OCI-LY3 (cell line): ENCODE data around the gene DNTTIP2.

Experiments
- H2AFZ ChIP-seq: fragments of 200-600, 300-600 bp; shearing (Covaris generic); 2 replicates; pipeline ENCODE4 v1.6.0; 2014; ENCODE audit warnings: antibody characterized with exemption, low read depth, low read length
- H3K27ac ChIP-seq: fragments of 200-600, 300-600 bp; sonication (generic); 2 replicates; pipeline ENCODE4 v1.5.1; 2014; ENCODE audit warnings: mild to moderate bottlenecking, low read length, moderate library complexity, mixed read lengths
- H3K27me3 ChIP-seq: fragments of 200-600, 300-600 bp; sonication (generic); 2 replicates; pipeline ENCODE4 v1.6.1; 2014; ENCODE audit warnings: low read depth, low read length, mixed read lengths
- H3K36me3 ChIP-seq: fragments of 200-600, 300-600 bp; sonication (generic); replicated peaks from 2 replicates; pipeline ENCODE3; 2014; ENCODE audit warnings: low read depth, low read length, mixed read lengths
- H3K4me1 ChIP-seq: fragments of 300-600, 200-600 bp; sonication (generic); 2 replicates; pipeline ENCODE4 v1.6.1; 2014; ENCODE audit warnings: low read length, mixed read lengths
- H3K4me2 ChIP-seq: fragments of 200-600, 300-600 bp; sonication (generic); 2 replicates; pipeline ENCODE4 v1.6.1; 2014; ENCODE audit warnings: low read length, mixed read lengths
- H3K4me3 ChIP-seq: fragments of 300-600, 200-600 bp; sonication (generic); 2 replicates; pipeline ENCODE4 v1.5.1; 2014; ENCODE audit warnings: antibody characterized with exemption, mild to moderate bottlenecking, low read length, moderate library complexity
- H3K79me2 ChIP-seq: fragments of 300-600, 200-600 bp; shearing (Covaris generic); 2 replicates; pipeline ENCODE4 v1.6.1; 2014; ENCODE audit warnings: mild to moderate bottlenecking, low read length, mixed read lengths
- H3K9ac ChIP-seq: fragments of 300-600, 200-600 bp; shearing (Covaris generic); 2 replicates; pipeline ENCODE4 v1.6.0; 2014; ENCODE audit warnings: mild to moderate bottlenecking, low read length, moderate library complexity
- H3K9me3 ChIP-seq: fragments of 200-600, 300-600 bp; shearing (Covaris generic); 2 replicates; pipeline ENCODE4 v1.6.1; 2014; ENCODE audit warnings: low read length, mixed read lengths; ENCODE audit not compliant: insufficient read depth
- H4K20me1 ChIP-seq: fragments of 200-600, 300-600 bp; sonication (generic); 2 replicates; pipeline ENCODE4 v1.6.1; 2016; ENCODE audit warnings: low read length, mixed read lengths; ENCODE audit not compliant: insufficient read depth
- EZH2phosphoT487 ChIP-seq: fragments of 200-600 bp; shearing (Covaris generic); IDR thresholded peaks from 2 replicates; pipeline ENCODE4 v1.6.1; 2018; ENCODE audit warnings: antibody characterized with exemption, mixed run types, low read depth
- TF ChIP-seq, protein P1 (sequence below): fragments of 200-600, 300-600 bp; sonication (generic); IDR thresholded peaks from 2 replicates; pipeline ENCODE4 v1.5.1; 2014; ENCODE audit warnings: antibody characterized with exemption, low read length, low read depth

DNTTIP2 gene

DNA sequence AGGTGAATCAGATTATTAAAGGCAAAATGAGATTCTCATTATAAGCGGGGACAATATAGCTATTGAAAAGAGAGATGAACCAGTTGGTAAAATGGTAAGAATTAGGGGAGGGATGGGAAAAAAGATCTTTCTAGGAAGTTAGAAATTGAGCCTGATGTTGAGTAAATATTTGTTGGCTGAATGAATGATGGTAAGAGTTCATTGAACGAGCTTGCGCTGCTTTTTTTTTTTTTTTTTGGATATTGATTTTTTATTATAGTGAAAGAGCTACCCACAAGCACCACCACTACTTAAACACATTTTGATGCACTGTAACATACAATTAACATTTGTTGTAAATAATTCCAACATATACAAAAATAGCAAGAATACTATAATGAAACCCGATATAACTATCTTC is 31.3 kb upstream of the DNTTIP2 start:
- peaks cover 7% of the 10 kb centered on the region; the same call in 1 of the 2 replicates for H3K4me1 ChIP-seq
- TF ChIP-seq, protein P1, sequence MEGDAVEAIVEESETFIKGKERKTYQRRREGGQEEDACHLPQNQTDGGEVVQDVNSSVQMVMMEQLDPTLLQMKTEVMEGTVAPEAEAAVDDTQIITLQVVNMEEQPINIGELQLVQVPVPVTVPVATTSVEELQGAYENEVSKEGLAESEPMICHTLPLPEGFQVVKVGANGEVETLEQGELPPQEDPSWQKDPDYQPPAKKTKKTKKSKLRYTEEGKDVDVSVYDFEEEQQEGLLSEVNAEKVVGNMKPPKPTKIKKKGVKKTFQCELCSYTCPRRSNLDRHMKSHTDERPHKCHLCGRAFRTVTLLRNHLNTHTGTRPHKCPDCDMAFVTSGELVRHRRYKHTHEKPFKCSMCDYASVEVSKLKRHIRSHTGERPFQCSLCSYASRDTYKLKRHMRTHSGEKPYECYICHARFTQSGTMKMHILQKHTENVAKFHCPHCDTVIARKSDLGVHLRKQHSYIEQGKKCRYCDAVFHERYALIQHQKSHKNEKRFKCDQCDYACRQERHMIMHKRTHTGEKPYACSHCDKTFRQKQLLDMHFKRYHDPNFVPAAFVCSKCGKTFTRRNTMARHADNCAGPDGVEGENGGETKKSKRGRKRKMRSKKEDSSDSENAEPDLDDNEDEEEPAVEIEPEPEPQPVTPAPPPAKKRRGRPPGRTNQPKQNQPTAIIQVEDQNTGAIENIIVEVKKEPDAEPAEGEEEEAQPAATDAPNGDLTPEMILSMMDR, result no peak
- TF ChIP-seq EZH2phosphoT487, result no peak
- no peaks in the 10 kb centered on the region for H4K20me1 ChIP-seq
- H3K27me3 ChIP-seq, result no peaks in the 10 kb centered on the region
- H3K4me2 ChIP-seq, result peak overlapping the region; percentile 56
- H3K4me3 ChIP-seq, result peak overlapping the region; percentile 84
- no peak overlapping the region for H3K27ac ChIP-seq
- no peak overlapping the region for H3K9ac ChIP-seq
- H2AFZ ChIP-seq, result peak overlapping the region; percentile 88
- no peaks in the 10 kb centered on the region for H3K9me3 ChIP-seq
- peaks cover 25% of the 10 kb centered on the region for H3K79me2 ChIP-seq
- H3K36me3 ChIP-seq, result no peaks in the 10 kb centered on the region

DNA sequence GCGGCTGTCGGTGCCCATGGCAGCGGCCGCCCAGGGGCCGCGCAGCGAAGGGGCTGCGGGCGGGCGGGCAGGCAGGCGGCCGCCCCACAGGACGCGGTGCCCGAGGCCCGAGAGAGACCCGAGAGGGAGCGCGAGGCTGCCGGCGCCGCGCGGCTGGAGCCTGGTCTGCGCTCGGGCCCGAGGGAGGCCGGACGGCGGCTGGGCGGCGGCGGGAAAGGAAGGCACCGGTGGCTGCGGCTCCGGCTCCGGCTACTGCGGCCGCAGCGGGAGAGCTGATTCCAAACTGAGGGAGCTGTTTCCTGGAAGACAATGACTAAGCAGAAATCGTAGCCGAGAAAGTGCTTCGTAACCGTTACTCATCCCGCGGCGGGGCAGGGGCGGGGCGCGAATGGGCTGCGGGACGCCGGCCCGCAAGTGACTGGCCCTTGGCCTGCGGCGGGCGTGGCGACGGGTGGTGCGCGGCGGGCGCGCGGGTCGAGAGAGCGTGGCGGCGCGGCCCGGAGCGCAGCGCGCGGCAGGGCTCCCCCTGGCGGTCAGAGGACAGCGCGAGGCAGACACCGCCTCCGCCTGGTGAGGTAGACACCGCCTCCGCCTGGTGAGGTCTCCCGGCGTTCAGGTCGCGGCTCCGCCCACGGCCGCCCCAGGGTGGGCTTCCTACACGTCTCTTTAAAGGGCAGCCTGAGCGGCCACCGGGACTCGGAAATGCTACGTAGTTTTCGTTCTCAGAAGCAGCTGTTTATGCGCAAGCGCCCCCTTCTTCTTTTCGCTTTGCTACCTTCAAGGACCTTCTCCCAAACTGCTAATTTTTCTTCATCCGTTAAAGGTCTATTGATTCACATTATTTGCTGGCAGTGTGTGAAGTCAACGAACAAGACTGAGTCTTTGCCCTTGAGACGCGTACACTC is 30.4 kb upstream of the DNTTIP2 start, which contains the start of gene GCLM:
TSS of gene GCLM (minus strand) at position 285 of the 905 bp plus-strand sequence. CDS start at position 18, 267 bp downstream.
- Histone ChIP-seq H3K4me3 (peak within 1 kb of the TSS; percentile 84), H3K36me3 (no peaks in the 10 kb centered on the region), H3K4me1 (peaks cover 9% of the 10 kb centered on the region), H3K9ac (peak within 1 kb of the TSS; percentile 84), H4K20me1 (no peaks in the 10 kb centered on the region), H3K79me2 (peaks cover 25% of the 10 kb centered on the region), H3K4me2 (peak within 1 kb of the TSS; percentile 79), H2AFZ (peak within 1 kb of the TSS; percentile 88), H3K27ac (peak within 1 kb of the TSS; percentile 28; the same call in 1 of the 2 replicates), H3K27me3 (no peaks in the 10 kb centered on the region), H3K9me3 (no peaks in the 10 kb centered on the region)
- TF ChIP-seq, protein P1, result peak; percentile 60
- no peak for TF ChIP-seq EZH2phosphoT487

DNA sequence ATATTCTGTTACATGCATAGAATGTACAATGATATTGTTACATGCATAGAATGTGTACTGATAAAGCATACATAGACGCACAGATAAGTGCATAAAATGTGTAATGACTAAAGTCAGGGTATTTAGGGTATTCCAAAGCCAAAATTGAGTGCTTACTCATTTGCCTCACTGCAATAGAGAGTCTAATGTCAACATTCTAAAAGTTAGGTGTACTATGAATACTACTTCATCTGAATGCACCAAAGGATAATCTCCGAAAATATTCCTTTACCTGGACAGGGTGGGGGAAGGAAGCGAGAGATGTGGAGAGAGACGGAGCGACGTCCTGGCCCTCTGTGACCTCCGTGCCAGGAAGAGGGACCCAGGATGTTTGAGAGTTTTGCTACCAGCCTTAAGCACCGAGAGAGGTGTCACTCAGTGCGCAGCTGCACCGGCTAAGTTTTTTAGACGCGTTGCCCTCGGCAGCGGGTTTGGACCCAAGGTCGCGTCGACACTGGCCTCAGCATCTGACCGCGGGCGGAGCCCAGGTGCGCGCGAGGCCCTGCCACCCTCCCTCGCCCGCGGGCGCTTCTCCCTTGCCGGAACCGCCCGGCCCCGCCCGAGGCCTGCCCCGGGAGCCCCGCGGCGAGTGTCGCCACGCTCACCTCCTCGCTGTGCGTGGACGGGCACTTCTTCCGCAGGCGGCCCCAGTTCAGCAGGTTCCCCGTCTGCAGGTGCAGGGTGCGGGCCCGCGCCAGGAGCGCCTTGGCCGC is 29.6 kb upstream of the DNTTIP2 start:
- TF ChIP-seq, protein P1, result no peak
- no peak for TF ChIP-seq EZH2phosphoT487
- Histone ChIP-seq H3K9ac (peak overlapping the region; percentile 84), H2AFZ (peak overlapping the region; percentile 19; the same call in 1 of the 2 replicates), H3K27ac (peak overlapping the region; percentile 28; the same call in 1 of the 2 replicates), H3K4me1 (peaks cover 13% of the 10 kb centered on the region), H3K9me3 (no peaks in the 10 kb centered on the region), H4K20me1 (no peaks in the 10 kb centered on the region), H3K27me3 (no peaks in the 10 kb centered on the region), H3K36me3 (no peaks in the 10 kb centered on the region), H3K79me2 (peaks cover 25% of the 10 kb centered on the region), H3K4me2 (peak overlapping the region; percentile 79), H3K4me3 (peak overlapping the region; percentile 84)

DNA sequence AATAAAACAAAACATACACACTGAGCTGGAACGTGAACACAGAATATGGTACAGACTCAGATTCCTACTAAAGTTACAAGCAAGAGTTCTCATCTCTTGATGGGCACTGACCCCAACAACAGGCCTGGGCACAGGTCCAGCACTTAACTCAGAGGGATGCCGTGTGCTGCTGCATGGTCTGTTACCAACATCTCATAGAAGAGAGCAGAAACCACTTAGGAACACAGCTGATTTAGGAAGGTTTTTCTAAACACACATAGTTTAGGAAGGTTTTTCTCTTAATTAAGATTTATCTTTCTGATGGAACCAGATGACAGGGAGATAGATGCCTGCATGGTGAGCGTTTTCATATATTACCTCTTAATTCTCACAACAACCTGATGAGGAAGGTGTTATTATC is 28.7 kb upstream of the DNTTIP2 start:
- peaks cover 13% of the 10 kb centered on the region for H3K4me1 ChIP-seq
- H3K27me3 ChIP-seq, result no peaks in the 10 kb centered on the region
- no peaks in the 10 kb centered on the region for H3K36me3 ChIP-seq
- no peaks in the 10 kb centered on the region for H4K20me1 ChIP-seq
- H3K9ac ChIP-seq, result no peak overlapping the region
- TF ChIP-seq EZH2phosphoT487, result no peak
- TF ChIP-seq, protein P1, result no peak
- peaks cover 25% of the 10 kb centered on the region for H3K79me2 ChIP-seq
- no peak overlapping the region for H2AFZ ChIP-seq
- H3K4me3 ChIP-seq, result 0 out of 2 replicates have a peak overlapping the region, but pooled peaks have one; percentile 84
- H3K9me3 ChIP-seq, result no peaks in the 10 kb centered on the region
- peak overlapping the region; percentile 79 for H3K4me2 ChIP-seq
- H3K27ac ChIP-seq, result no peak overlapping the region
